Activated T-cell treated with anti-CD3 and anti-CD28 coated beads, Interleukin-2, amount 50 U/mL, for 4 hours (primary cell): ENCODE results near the gene SFPQ. TPM values are rescaled to one million over a fixed set of nuclear protein-coding genes. Genes with fewer than 3 reads are reported as not detected.
A peak's percentile ranks its signal among the peaks of the same experiment; 100 is the strongest.
"Not testable (repeated sequence)": the region's sequence is repeated elsewhere in the genome, so short reads cannot be mapped to it uniquely, and the experiment has no call there.

Experiments used
- ATAC-seq, 2 donors: fragments of 200-7000 bp; cut with Tn5 transposase; one replicate each; pipeline ENCODE4 v1.10.0; 2021
- DNase-seq: peaks from one replicate; pipeline ENCODE4 v3.0.0-alpha.2; 2020
- H3K27me3 Mint-ChIP-seq: one replicate; pipeline ENCODE4 v1.8.0; 2021; ENCODE audit warnings: low read depth, mixed read lengths
- H3K36me3 Mint-ChIP-seq: one replicate; pipeline ENCODE4 v1.8.0; 2022; ENCODE audit warnings: mixed read lengths; ENCODE audit not compliant: insufficient read depth
- H3K4me1 Mint-ChIP-seq: one replicate; pipeline ENCODE4 v1.8.0; 2021; ENCODE audit warnings: low read depth, mixed read lengths
- H3K4me3 Mint-ChIP-seq: one replicate; pipeline ENCODE4 v1.8.0; 2021; ENCODE audit warnings: mild to moderate bottlenecking, moderate library complexity, mixed read lengths
- H3K9me3 Mint-ChIP-seq: one replicate; pipeline ENCODE4 v1.8.0; 2021; ENCODE audit warnings: mixed read lengths
- total RNA-seq, 3 donors: library from RNA; stranded (reverse); gene quantifications; one replicate each; pipeline ENCODE4 v1.2.1, GENCODE V29; 2021

SFPQ gene
- total RNA-seq: 100 to 1,000 TPM; 462 to 466 (median 464) TPM

GRCh38 chr1:35192853-35193664 is at the start of gene SFPQ:
Gene SFPQ, minus strand, starts transcription at chr1:35193145. Its CDS starts 96 bp downstream, at chr1:35193049.
- H3K9me3 Mint-ChIP-seq: no peaks in the 10 kb centered on the region
- peaks cover 38% of the 10 kb centered on the region for H3K36me3 Mint-ChIP-seq
- peaks cover 34% of the 10 kb centered on the region for H3K4me1 Mint-ChIP-seq
- peak within 1 kb of the TSS; percentile 99 for H3K4me3 Mint-ChIP-seq
- H3K27me3 Mint-ChIP-seq: no peaks in the 10 kb centered on the region
- DNase-seq (peak; percentile 97), ATAC-seq (peak; percentile 89 to 92)

GRCh38 chr1:35236772-35237171 is 43.8 kb upstream of the SFPQ start:
- not testable (repeated sequence) for H3K4me3 Mint-ChIP-seq, ATAC-seq, H3K27me3 Mint-ChIP-seq, DNase-seq, H3K4me1 Mint-ChIP-seq, H3K9me3 Mint-ChIP-seq, H3K36me3 Mint-ChIP-seq

GRCh38 chr1:35231287-35231686 is 38.3 kb upstream of the SFPQ start:
- DNase-seq (no peak), ATAC-seq (no peak)
- no peak overlapping the region for H3K4me3 Mint-ChIP-seq
- peaks cover 3% of the 10 kb centered on the region for H3K27me3 Mint-ChIP-seq
- peaks cover 5% of the 10 kb centered on the region for H3K4me1 Mint-ChIP-seq
- H3K9me3 Mint-ChIP-seq: no peaks in the 10 kb centered on the region
- H3K36me3 Mint-ChIP-seq: no peaks in the 10 kb centered on the region

GRCh38 chr1:35229587-35230360 is 36.8 kb upstream of the SFPQ start:
- Mint-ChIP-seq H3K4me1 (peaks cover 5% of the 10 kb centered on the region), H3K4me3 (no peak overlapping the region), H3K27me3 (peaks cover 3% of the 10 kb centered on the region), H3K36me3 (no peaks in the 10 kb centered on the region), H3K9me3 (no peaks in the 10 kb centered on the region)
- ATAC-seq (no peak), DNase-seq (no peak)

- peaks cover 3% of the 10 kb centered on the region for H3K27me3 Mint-ChIP-seq
- no peaks in the 10 kb centered on the region for H3K9me3 Mint-ChIP-seq
- H3K4me1 Mint-ChIP-seq: peaks cover 5% of the 10 kb centered on the region
- no peak for DNase-seq
- no peak overlapping the region for H3K4me3 Mint-ChIP-seq
- H3K36me3 Mint-ChIP-seq: no peaks in the 10 kb centered on the region
- no peak for ATAC-seq
Observed at GRCh38 chr1:35226546-35226945, 33.6 kb upstream of the SFPQ start.

GRCh38 chr1:35223084-35223630 is 30.2 kb upstream of the SFPQ start:
- H3K4me3 Mint-ChIP-seq: no peak overlapping the region
- no peaks in the 10 kb centered on the region for H3K9me3 Mint-ChIP-seq
- no peaks in the 10 kb centered on the region for H3K4me1 Mint-ChIP-seq
- ATAC-seq (no peak), DNase-seq (no peak)
- H3K27me3 Mint-ChIP-seq: no peaks in the 10 kb centered on the region
- H3K36me3 Mint-ChIP-seq: no peaks in the 10 kb centered on the region

GRCh38 chr1:35222322-35223083 is 29.6 kb upstream of the SFPQ start:
- DNase-seq: no peak
- H3K27me3 Mint-ChIP-seq: no peaks in the 10 kb centered on the region
- H3K9me3 Mint-ChIP-seq: no peaks in the 10 kb centered on the region
- no peaks in the 10 kb centered on the region for H3K36me3 Mint-ChIP-seq
- no peak overlapping the region for H3K4me3 Mint-ChIP-seq
- H3K4me1 Mint-ChIP-seq: no peaks in the 10 kb centered on the region
- ATAC-seq: no peak

- Mint-ChIP-seq H3K27me3 (no peaks in the 10 kb centered on the region), H3K36me3 (no peaks in the 10 kb centered on the region), H3K4me3 (no peak overlapping the region), H3K4me1 (no peaks in the 10 kb centered on the region), H3K9me3 (no peaks in the 10 kb centered on the region)
- ATAC-seq (peak; percentile 57 to 69), DNase-seq (no peak)
Observed at GRCh38 chr1:35220976-35221375, 28.0 kb upstream of the SFPQ start.

GRCh38 chr1:35215346-35215745 is 22.4 kb upstream of the SFPQ start:
- ATAC-seq: no peak
- H3K9me3 Mint-ChIP-seq: no peaks in the 10 kb centered on the region
- no peak overlapping the region for H3K4me3 Mint-ChIP-seq
- H3K27me3 Mint-ChIP-seq: no peaks in the 10 kb centered on the region
- H3K4me1 Mint-ChIP-seq: no peaks in the 10 kb centered on the region
- H3K36me3 Mint-ChIP-seq: no peaks in the 10 kb centered on the region
- DNase-seq: no peak

- no peaks in the 10 kb centered on the region for H3K36me3 Mint-ChIP-seq
- no peaks in the 10 kb centered on the region for H3K9me3 Mint-ChIP-seq
- H3K4me1 Mint-ChIP-seq: no peaks in the 10 kb centered on the region
- no peak for DNase-seq
- H3K4me3 Mint-ChIP-seq: no peak overlapping the region
- no peaks in the 10 kb centered on the region for H3K27me3 Mint-ChIP-seq
- ATAC-seq: no peak
Observed at GRCh38 chr1:35211120-35211414, 18.1 kb upstream of the SFPQ start.

GRCh38 chr1:35210321-35211119 is 17.6 kb upstream of the SFPQ start:
- Mint-ChIP-seq H3K9me3 (no peaks in the 10 kb centered on the region), H3K36me3 (no peaks in the 10 kb centered on the region), H3K4me1 (no peaks in the 10 kb centered on the region), H3K27me3 (no peaks in the 10 kb centered on the region), H3K4me3 (no peak overlapping the region)
- ATAC-seq (no peak), DNase-seq (no peak)

- peaks cover 5% of the 10 kb centered on the region for H3K4me1 Mint-ChIP-seq
- H3K4me3 Mint-ChIP-seq: no peak overlapping the region
- DNase-seq: no peak
- no peak for ATAC-seq
- no peaks in the 10 kb centered on the region for H3K9me3 Mint-ChIP-seq
- no peaks in the 10 kb centered on the region for H3K27me3 Mint-ChIP-seq
- no peaks in the 10 kb centered on the region for H3K36me3 Mint-ChIP-seq
Observed at GRCh38 chr1:35203295-35203694, 10.3 kb upstream of the SFPQ start.

GRCh38 chr1:35202048-35202719 is 9.2 kb upstream of the SFPQ start:
- no peaks in the 10 kb centered on the region for H3K27me3 Mint-ChIP-seq
- ATAC-seq (peak; percentile 99), DNase-seq (peak; percentile 59)
- H3K9me3 Mint-ChIP-seq: no peaks in the 10 kb centered on the region
- no peaks in the 10 kb centered on the region for H3K36me3 Mint-ChIP-seq
- no peak overlapping the region for H3K4me3 Mint-ChIP-seq
- peaks cover 5% of the 10 kb centered on the region for H3K4me1 Mint-ChIP-seq
